SK-N-SH (cell line): ENCODE measurements around the gene ENTR1. TPM values are rescaled to one million over a fixed set of nuclear protein-coding genes. Genes with fewer than 3 reads are reported as not detected.

Source experiments
- CTCF ChIA-PET: fragments of 300-600, 350-600 bp; formaldehyde crosslinking; extraction: SDS; loops from one replicate; lab custom pipeline; 2021; lab: Yijun Ruan, JAX
- POLR2A ChIA-PET: fragments of 350-600 bp; sonication (Branson Sonifier 250); formaldehyde crosslinking; extraction: SDS; loops from one replicate; lab custom pipeline; 2020; ENCODE audit warnings: antibody characterized with exemption, inconsistent platforms; lab: Yijun Ruan, JAX
- DNase-seq: peaks from one replicate; pipeline ENCODE4 v3.0.0; 2012
- H2AFZ ChIP-seq: fragments of 200-600 bp; sonication (generic); 2 replicates; pipeline ENCODE4 v1.8.1; 2016; ENCODE audit warnings: antibody characterized with exemption, mild to moderate bottlenecking, low read depth
- H3F3A ChIP-seq: fragments of 200-600 bp; sonication (generic); replicated peaks from 2 replicates; pipeline ENCODE3; 2016; ENCODE audit warnings: antibody characterized with exemption, mild to moderate bottlenecking; ENCODE audit not compliant: insufficient read depth
- H3K27ac ChIP-seq, 2 experiments: fragments of 200-500 bp in 1 of 2; fragments of 200-600 bp in 1 of 2; sonication (Bioruptor generic) in 1 of 2; sonication (generic), shearing (Covaris generic) in 1 of 2; 2 replicates each; pipeline versions ENCODE4 v1.5.1 to v1.6.1; 2014 to 2016; ENCODE audit warnings: low read depth in 2 of 2, inconsistent platforms in 1 of 2, low read length in 1 of 2, mild to moderate bottlenecking in 1 of 2, mixed read lengths in 1 of 2
- H3K27me3 ChIP-seq: fragments of 200-600 bp; sonication (generic), shearing (Covaris generic); 2 replicates; pipeline ENCODE4 v1.6.1; 2016; ENCODE audit warnings: mixed run types; ENCODE audit not compliant: insufficient read depth
- H3K36me3 ChIP-seq, 2 experiments: fragments of 200-500 bp in 1 of 2; fragments of 200-600 bp in 1 of 2; sonication (Bioruptor generic) in 1 of 2; sonication (generic) in 1 of 2; replicated peaks in 1 of 2; 2 replicates each; pipeline versions ENCODE3 to v1.5.1; 2014 to 2016; ENCODE audit warnings: low read length in 1 of 2, mild to moderate bottlenecking in 1 of 2; ENCODE audit not compliant: insufficient read depth in 2 of 2, control insufficient read depth in 1 of 2
- H3K4me1 ChIP-seq, 2 experiments: fragments of 200-500 bp in 1 of 2; fragments of 200-600 bp in 1 of 2; sonication (Bioruptor generic) in 1 of 2; sonication (generic), shearing (Covaris generic) in 1 of 2; 2 replicates each; pipeline versions ENCODE4 v1.5.1 to v1.6.1; 2014 to 2016; ENCODE audit warnings: low read depth in 1 of 2, low read length in 1 of 2, mixed run types in 1 of 2; ENCODE audit not compliant: insufficient read depth in 2 of 2, control insufficient read depth in 1 of 2
- H3K4me2 ChIP-seq: fragments of 200-600 bp; sonication (generic), shearing (Covaris generic); 2 replicates; pipeline ENCODE4 v1.6.1; 2017; ENCODE audit warnings: mixed run types
- H3K4me3 ChIP-seq, 2 experiments: fragments of 200-500 bp in 1 of 2; fragments of 200-600 bp in 1 of 2; sonication (Bioruptor generic) in 1 of 2; sonication (generic), shearing (Covaris generic) in 1 of 2; 2 replicates each; pipeline versions ENCODE4 v1.5.1 to v1.8.1; 2014 to 2016; ENCODE audit warnings: low read depth in 2 of 2, inconsistent platforms in 1 of 2, low read length in 1 of 2, mild to moderate bottlenecking in 1 of 2, mixed read lengths in 1 of 2, moderate library complexity in 1 of 2
- H3K79me2 ChIP-seq: fragments of 200-600 bp; sonication (generic); 2 replicates; pipeline ENCODE4 v1.8.1; 2017; ENCODE audit warnings: mild to moderate bottlenecking; ENCODE audit not compliant: insufficient read depth
- H3K9ac ChIP-seq: fragments of 200-600 bp; sonication (generic); 2 replicates; pipeline ENCODE4 v1.6.1; 2017; ENCODE audit warnings: mixed run types
- H3K9me2 ChIP-seq: fragments of 200-600 bp; sonication (generic); 2 replicates; pipeline ENCODE4 v1.6.1; 2017; ENCODE audit warnings: mixed run types
- H3K9me3 ChIP-seq: fragments of 200-600 bp; sonication (generic); 2 replicates; pipeline ENCODE4 v1.6.1; 2017; ENCODE audit warnings: mixed run types, mild to moderate bottlenecking, moderate library complexity
- H4K20me1 ChIP-seq: fragments of 200-600 bp; sonication (generic); 2 replicates; pipeline ENCODE4 v1.6.1; 2017; ENCODE audit warnings: mild to moderate bottlenecking, mixed run types; ENCODE audit not compliant: insufficient read depth
- CHD2 ChIP-seq: fragments of 150-350 bp; IDR thresholded peaks from 2 replicates; pipeline ENCODE4 v1.6.1; 2018; ENCODE audit warnings: low read length; ENCODE audit not compliant: partially characterized antibody
- ELF1 ChIP-seq: IDR thresholded peaks from 2 replicates; pipeline ENCODE4 v1.4.0; 2012
- EP300 ChIP-seq, 2 experiments: IDR thresholded peaks; 2 replicates each; pipeline versions ENCODE4 v1.4.0 to v1.6.1; 2012; ENCODE audit warnings: borderline replicate concordance in 1 of 2, low read depth in 1 of 2, low read length in 1 of 2
- FOXJ3 ChIP-seq: sonication (generic); formaldehyde crosslinking; IDR thresholded peaks from 2 replicates; pipeline ENCODE4 v1.5.1; 2020; ENCODE audit warnings: mild to moderate bottlenecking, missing genetic modification reagents
- NRF1 ChIP-seq: IDR thresholded peaks from 2 replicates; pipeline ENCODE4 v1.6.1; 2012; ENCODE audit warnings: low read depth, mild to moderate bottlenecking, low read length
- RFX5 ChIP-seq: IDR thresholded peaks from 2 replicates; pipeline ENCODE4 v1.6.1; 2012; ENCODE audit warnings: mild to moderate bottlenecking, improper control_type of control experiment, low read length
- TEAD4 ChIP-seq: IDR thresholded peaks from 2 replicates; pipeline ENCODE4 v1.4.0; 2012; ENCODE audit warnings: mild to moderate bottlenecking, borderline replicate concordance; ENCODE audit not compliant: insufficient read depth
- WGBS: methylation state at CpG from one replicate; pipeline ENCODE4 v1.1.6; 2017; ENCODE audit warnings: low lambda C conversion rate; 5-methylcytosine and 5-hydroxymethylcytosine counted together
- polyA plus RNA-seq, 3 experiments: library from polyadenylated mRNA; depleted of rRNA; stranded (reverse); fragments of >200 nt; gene quantifications; 2 replicates each; pipeline ENCODE4 v1.2.3, GENCODE V29; 2012
- TF ChIP-seq, protein P1 (sequence below): fragments of 150-350 bp; IDR thresholded peaks from 2 replicates; pipeline ENCODE4 v1.6.1; 2016; ENCODE audit warnings: mild to moderate bottlenecking, low read depth, low read length

Gene ENTR1
- polyA plus RNA-seq, 1 of the 3 experiments (the other 2 are of a cell fraction) = 71.3 TPM

DNA sequence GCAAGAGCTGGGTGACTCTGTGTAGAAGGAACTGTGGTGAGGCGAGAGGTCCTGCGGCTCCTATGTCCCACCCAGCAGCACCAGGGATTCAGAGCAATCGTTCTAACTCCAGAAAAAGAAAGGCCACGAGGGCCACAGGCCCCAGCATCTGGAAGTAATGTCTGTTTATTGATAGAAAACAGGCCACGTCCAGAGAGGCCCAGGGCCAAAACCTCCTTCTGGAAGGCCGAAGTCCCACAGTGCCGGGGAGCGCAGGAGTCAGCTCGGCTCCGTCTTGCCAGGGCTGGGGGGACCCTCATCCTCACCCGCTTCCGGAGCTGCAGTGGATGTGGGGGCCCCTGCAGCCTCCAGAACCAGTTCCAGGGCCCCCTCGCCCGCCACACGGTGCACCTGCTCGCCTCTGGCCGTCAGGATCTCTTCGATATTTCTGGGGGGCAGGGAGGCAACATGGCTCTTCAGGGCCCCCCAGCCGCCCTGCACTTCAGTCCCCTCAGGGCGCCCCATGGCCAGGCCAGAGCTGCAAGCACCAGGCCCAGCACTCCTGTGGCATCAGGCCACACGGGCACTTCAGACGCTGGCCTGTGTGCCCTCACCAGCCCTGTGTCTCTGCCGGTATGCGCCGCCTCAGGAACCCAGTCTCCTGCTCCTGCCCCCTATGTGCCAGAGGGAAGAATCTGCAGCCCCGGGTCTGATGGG lies 48.5 kb downstream of the ENTR1 start:
- no peak overlapping the region for H2AFZ ChIP-seq
- ChIA-PET CTCF (interaction anchor here (0.6 to 6.8 kb wide), 14 partner anchors 10 to 374 kb away, joined by 3 to 65 read pairs (median 6); partner anchors contain the start of genes CARD9, GPSM1 and SNAPC4), POLR2A (interaction anchor here (0.6 to 3.8 kb wide), 4 partner anchors 11 to 36 kb away, joined by 3 to 36 read pairs (median 6); partner anchors contain the start of gene CARD9)
- peak overlapping the region; percentile 80 for H3K4me2 ChIP-seq
- H3F3A ChIP-seq = no peaks in the 10 kb centered on the region
- no peaks in the 10 kb centered on the region for H3K9me2 ChIP-seq
- no peak for DNase-seq
- peak overlapping the region; percentile 42; the same call in 1 of the 2 replicates for H3K9ac ChIP-seq
- 60% methylated on average over 8 of the region's 26 CpGs for WGBS
- H3K36me3 ChIP-seq = peaks cover 0 to 10% of the 10 kb centered on the region in 2 experiments
- no peaks in the 10 kb centered on the region for H3K9me3 ChIP-seq
- 0 out of 2 replicates have a peak, but pooled peaks cover 3% of the 10 kb centered on the region for H4K20me1 ChIP-seq
- H3K27me3 ChIP-seq = no peaks in the 10 kb centered on the region
- TF ChIP-seq ELF1 = no peak
- TF ChIP-seq TEAD4 = no peak
- TF ChIP-seq EP300 (IDR thresholded peaks at IDR 0.05; ENCODE audit: borderline replicate concordance in 1 of 2, low read depth in 1 of 2, low read length in 1 of 2) = peak in 1 of 2 experiments; percentile 12; a peak in 1 of 4 replicates
- TF ChIP-seq CHD2 = peak; percentile 2
- TF ChIP-seq, protein P1, sequence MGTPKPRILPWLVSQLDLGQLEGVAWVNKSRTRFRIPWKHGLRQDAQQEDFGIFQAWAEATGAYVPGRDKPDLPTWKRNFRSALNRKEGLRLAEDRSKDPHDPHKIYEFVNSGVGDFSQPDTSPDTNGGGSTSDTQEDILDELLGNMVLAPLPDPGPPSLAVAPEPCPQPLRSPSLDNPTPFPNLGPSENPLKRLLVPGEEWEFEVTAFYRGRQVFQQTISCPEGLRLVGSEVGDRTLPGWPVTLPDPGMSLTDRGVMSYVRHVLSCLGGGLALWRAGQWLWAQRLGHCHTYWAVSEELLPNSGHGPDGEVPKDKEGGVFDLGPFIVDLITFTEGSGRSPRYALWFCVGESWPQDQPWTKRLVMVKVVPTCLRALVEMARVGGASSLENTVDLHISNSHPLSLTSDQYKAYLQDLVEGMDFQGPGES = no peak
- H3K4me3 ChIP-seq = no peak overlapping the region; a peak in 1 of 4 replicates
- peaks cover 0 to 61% of the 10 kb centered on the region in 2 experiments; a peak in 1 of 4 replicates for H3K4me1 ChIP-seq
- H3K27ac ChIP-seq = peak overlapping the region in 1 of 2 experiments; percentile 96; a peak in 3 of 4 replicates
- no peaks in the 10 kb centered on the region for H3K79me2 ChIP-seq

DNA sequence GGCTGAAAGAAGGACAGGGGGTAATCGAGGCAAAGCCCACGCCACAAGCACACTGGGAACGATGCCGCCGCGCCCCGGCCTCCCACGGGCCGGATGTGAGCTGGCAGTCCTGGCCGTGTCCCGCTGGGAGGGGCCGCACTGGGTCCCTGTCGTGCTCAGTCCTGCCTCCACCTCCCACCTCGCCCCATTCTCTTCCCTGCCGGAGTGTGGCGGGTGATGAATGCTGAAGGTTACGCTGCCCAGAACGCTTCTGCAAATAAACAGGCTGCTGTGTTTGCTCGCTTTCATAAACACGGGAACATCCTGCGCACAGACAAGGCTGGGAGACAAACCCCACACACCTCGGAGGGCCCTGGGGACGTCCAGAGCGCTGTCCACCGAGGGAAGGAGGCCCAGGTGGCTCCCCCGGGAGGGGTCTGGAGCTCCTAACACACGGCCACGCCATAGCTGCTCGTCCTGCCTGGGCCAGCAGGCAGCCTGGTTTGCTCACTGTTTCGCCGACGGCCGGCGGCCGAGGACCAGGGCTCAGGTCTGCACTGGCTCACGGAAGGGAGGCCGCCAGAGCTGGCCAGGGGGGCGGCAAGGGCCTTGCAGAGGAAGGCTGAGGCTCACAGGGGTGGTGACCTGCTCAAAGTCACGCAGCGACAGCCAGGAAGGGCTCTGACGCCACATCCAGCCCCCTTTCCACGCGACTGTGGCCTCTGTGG lies 49.2 kb downstream of the ENTR1 start:
- no peak overlapping the region for H3K4me2 ChIP-seq
- H3K27me3 ChIP-seq = no peaks in the 10 kb centered on the region
- H3K4me1 ChIP-seq = peaks cover 0 to 61% of the 10 kb centered on the region in 2 experiments; a peak in 1 of 4 replicates
- H3K4me3 ChIP-seq = no peak overlapping the region
- H3F3A ChIP-seq = no peaks in the 10 kb centered on the region
- ChIA-PET POLR2A (interaction anchor here (1.2 to 3.8 kb wide), 3 partner anchors 10 to 16 kb away, joined by 3 to 36 read pairs (median 8); partner anchors contain the start of gene CARD9), CTCF (interaction anchor here (0.6 to 6.8 kb wide), 8 partner anchors 10 to 227 kb away, joined by 3 to 65 read pairs (median 18); partner anchors contain the start of genes CARD9, GPSM1 and SNAPC4)
- DNase-seq = peak; percentile 69
- no peak overlapping the region for H3K9ac ChIP-seq
- 0 out of 2 replicates have a peak, but pooled peaks cover 3% of the 10 kb centered on the region for H4K20me1 ChIP-seq
- H3K79me2 ChIP-seq = no peaks in the 10 kb centered on the region
- H2AFZ ChIP-seq = no peak overlapping the region
- 86% methylated on average over 15 of the region's 43 CpGs for WGBS
- no peaks in the 10 kb centered on the region for H3K9me2 ChIP-seq
- peaks cover 0 to 17% of the 10 kb centered on the region in 2 experiments for H3K36me3 ChIP-seq
- TF ChIP-seq CHD2 (no peak), NRF1 (no peak), FOXJ3 (CRISPR knock-in tag) (peak; percentile 71), RFX5 (no peak)
- H3K27ac ChIP-seq = peak overlapping the region in 1 of 2 experiments; percentile 96; a peak in 2 of 4 replicates
- H3K9me3 ChIP-seq = no peaks in the 10 kb centered on the region
